HG03025 (cell line): ENCODE measurements around the gene ANXA4.
"Not testable (repeated sequence)": the region's sequence is repeated elsewhere in the genome, so short reads cannot be mapped to it uniquely, and the experiment has no call there.

Experiments used
- ATAC-seq: cut with Tn5 transposase; IDR thresholded peaks from one replicate; pipeline ENCODE4 v1.9.1; 2021; ENCODE audit warnings: mild to moderate bottlenecking, moderate library complexity; ENCODE audit not compliant: unreplicated experiment, low FRiP score

The ANXA4 gene

DNA sequence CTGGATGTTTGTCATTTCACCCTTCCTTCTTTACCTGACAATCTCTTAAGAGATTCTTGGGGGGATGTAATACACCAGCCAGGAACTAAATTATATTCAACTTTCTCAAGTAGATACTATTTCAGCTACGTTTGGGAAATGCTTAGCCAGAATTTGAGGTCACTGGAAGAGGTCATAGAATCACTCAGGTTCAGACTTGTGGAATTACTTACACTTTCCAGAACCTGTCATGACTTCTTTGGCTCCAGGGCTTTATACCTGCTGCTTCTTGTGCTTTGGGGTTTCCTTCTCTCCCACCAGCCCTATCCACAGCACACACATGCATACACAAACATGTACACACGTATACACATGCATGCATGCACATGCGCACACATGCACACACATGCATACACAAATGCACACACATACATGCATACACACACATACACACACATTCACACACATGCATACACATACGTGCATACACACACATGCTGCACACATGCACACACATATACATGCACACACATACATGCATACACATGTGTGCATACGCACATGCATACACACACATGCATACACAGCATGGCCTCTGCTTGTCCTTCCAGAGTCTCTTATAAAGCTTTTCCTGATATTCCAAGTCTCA, 23.5 kb upstream of the ANXA4 start:
- ATAC-seq: no peak

DNA sequence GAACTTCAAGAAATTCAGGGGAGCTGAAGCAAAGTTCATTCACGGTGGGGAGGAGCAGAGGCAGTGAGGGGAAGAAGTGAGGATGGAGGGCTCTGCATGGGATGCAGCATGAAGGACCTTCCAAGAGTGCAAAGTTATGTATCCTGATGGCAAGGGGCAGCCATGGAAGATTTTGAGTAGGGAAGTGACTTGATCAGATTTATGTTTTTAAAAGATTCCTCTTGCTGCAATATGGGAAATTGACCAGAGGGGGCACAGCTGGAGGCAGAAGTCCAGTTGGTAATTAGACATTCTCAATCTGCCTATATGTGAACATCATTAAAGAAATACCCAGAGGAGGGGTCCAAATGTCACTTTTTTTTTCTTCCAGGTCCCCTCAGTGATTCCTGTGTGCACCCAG, 21.5 kb upstream of the ANXA4 start:
- no peak for ATAC-seq

DNA sequence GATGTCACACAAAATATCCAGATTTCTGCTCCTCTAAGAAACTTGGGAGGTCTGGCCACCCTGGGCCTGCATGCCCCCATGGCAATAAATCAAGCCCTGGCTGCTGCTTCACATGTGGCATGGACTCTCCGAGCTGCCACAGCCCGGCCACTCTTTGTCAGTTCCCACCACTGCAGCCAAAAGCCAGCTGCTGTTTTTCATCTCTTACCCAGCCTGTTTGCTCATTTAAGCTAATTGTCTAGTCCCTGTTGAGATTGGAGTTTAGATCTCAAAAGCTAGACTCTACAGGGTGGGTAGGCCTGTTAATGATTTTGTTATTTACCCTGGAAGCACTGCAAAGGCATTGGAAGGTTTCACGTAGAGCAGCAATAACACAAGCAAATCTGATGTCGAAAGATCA, 20.9 kb upstream of the ANXA4 start:
- no peak for ATAC-seq

DNA sequence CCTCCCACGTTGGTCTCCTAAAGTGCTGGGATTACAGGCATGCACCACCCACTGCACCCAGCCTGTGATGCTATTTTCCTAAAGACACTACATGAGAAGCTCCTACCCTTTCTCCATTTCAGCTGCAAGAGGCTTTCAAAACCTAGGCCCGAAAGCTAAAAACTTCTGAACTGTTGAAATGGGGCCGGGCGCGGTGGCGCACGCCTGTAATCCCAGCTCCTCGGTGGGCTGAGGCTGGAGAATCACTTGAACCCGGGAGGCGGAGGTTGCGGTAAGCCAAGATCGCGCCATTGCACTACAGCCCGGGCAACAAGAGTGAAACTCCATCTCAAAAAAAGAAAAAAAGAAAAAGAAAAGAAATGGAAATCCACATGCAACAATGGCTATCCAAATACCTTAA, 18.1 kb upstream of the ANXA4 start:
- no peak for ATAC-seq

GRCh38 chr2:69724540-69725159, 17.3 kb upstream of the ANXA4 start:
- no peak for ATAC-seq

- ATAC-seq: no peak
Measured at GRCh38 chr2:69725706-69726360, 16.1 kb upstream of the ANXA4 start.

GRCh38 chr2:69729266-69729665, 12.7 kb upstream of the ANXA4 start:
- no peak for ATAC-seq

GRCh38 chr2:69729781-69730180, 12.2 kb upstream of the ANXA4 start:
- ATAC-seq: no peak

DNA sequence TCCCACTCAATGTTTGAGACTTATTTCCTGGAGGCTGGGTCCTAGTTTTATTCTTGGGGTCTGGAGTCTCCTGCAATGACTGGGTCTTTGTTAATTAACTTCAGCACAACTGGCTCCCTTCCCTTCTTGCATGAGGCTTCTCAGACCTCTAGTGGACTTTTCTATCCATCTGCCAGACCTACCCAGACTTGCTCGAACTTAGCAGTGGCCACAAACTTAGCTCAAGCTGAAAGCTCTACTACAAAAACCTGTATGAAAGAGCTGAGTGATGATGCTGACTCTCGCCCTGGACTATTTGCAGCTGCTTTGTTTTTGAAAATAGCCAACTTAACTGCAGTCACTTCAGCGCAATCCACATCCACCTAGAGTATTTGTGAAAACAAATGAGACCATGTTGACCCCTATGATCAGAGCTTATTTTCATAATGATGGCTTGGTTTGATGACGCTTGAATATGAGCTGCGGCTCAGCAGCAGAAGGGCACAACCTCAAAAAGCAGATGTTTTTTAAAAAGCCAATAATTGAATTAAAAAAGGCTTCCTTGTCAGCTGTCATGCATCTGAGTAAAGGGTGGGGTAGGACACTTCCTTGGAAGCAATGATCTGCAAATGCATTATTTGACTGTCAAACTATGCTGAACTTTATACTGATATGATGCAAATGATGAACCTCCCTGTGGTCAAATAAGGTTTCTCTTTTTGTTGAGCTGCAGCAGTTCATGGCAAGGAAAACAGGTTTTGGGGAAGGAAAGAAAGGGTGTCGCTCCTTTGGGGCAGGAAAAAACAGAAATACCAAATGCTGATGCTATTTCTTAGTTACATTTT, 10.6 kb upstream of the ANXA4 start:
- no peak for ATAC-seq

- no peak for ATAC-seq
Measured at GRCh38 chr2:69733342-69734034, 8.4 kb upstream of the ANXA4 start.

GRCh38 chr2:69734035-69734611, 7.8 kb upstream of the ANXA4 start:
- ATAC-seq: no peak

GRCh38 chr2:69734854-69735544, 6.9 kb upstream of the ANXA4 start:
- no peak for ATAC-seq

DNA sequence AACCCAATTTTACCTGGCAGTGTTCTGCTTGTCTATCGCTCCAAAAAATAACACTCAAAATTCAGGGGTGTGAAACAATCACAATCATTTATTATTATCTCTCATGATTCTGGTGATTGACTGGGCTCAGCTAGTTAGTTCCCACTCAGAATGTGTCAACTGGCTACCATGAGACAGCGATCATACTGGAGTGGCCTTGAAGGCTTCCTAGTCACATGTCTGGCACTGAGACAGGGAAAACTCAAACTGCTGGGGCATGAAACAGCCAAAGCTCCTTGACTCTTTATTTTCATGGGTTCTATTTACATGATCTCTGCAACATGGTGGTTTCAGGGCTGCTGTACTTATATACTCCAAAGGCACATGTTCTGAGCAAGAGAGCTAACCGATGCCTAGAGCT, 6.2 kb upstream of the ANXA4 start:
- no peak for ATAC-seq

GRCh38 chr2:69738149-69738548, 3.8 kb upstream of the ANXA4 start:
- not testable (repeated sequence) for ATAC-seq

- ATAC-seq: no peak
Measured at GRCh38 chr2:69740502-69740951, 1.4 kb upstream of the ANXA4 start.

DNA sequence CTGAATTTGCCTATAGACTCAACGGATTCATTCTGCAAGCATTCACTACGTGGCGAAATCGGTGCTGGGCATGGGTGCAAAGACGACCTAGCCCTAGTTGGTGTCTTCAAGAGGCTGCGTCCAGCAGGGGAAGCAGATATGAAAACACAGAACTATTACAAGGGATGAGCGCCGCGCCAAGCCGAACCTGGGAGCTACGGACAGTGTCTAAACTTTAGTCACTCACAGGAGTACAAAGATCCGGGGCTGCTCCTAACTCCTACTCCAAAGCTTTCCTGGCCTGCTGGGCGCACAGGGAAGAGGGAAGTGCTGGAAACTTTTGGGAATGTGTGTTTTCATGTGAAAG, 732 bp upstream of the ANXA4 start:
- ATAC-seq: no peak

- ATAC-seq: no peak
Measured at GRCh38 chr2:69742322-69742952, 503 bp downstream of the ANXA4 start.

GRCh38 chr2:69743847-69744264, 1.9 kb downstream of the ANXA4 start:
- no peak for ATAC-seq

DNA sequence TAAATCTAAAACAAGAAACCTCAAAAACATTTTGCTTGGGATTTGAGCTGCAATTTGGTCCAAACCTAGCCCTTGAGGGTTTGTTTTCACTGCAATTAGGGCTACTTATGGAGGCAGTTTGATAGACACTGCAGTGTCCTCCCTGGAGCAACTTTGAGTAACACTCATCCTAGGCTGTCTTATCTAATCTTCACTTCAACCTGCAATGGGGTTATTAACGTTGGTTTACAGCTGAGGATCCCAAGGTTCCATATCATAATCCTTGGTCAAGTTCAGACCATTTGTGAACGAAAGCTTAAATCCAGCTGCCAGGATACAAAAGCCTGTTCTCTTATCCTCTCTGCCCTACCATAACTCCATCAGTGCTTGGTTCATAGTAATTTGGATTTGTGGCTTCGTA, 2.5 kb downstream of the ANXA4 start:
- ATAC-seq: no peak
